ENCODE results near the gene LRRC8D.

DNA sequence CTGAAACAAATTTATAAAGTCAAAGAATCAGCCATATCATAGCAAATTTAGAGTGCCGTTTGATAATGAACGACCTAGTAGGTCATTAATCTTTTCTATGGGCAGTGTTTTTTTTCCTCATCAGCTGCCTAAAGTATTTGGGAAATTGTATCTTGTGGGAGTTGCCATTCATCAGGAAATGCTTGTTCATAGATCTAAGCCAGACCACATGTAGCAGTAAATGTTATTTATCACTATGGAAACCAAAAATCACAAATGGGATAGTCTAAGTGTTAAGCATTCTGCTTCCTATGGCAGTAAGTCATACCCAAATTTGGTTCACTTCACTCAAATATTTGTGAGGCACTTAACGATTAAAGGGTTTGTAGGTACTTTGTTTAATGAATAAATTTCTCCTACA, 52.9 kb downstream of the LRRC8D start:
- no peak for TF ChIP-seq PTRF (tag; IDR thresholded peaks at IDR 0.05)
- no peak for TF ChIP-seq SRSF1 (IDR thresholded peaks at IDR 0.05; ENCODE audit: low read depth, low read length)
- TF ChIP-seq, protein P1, sequence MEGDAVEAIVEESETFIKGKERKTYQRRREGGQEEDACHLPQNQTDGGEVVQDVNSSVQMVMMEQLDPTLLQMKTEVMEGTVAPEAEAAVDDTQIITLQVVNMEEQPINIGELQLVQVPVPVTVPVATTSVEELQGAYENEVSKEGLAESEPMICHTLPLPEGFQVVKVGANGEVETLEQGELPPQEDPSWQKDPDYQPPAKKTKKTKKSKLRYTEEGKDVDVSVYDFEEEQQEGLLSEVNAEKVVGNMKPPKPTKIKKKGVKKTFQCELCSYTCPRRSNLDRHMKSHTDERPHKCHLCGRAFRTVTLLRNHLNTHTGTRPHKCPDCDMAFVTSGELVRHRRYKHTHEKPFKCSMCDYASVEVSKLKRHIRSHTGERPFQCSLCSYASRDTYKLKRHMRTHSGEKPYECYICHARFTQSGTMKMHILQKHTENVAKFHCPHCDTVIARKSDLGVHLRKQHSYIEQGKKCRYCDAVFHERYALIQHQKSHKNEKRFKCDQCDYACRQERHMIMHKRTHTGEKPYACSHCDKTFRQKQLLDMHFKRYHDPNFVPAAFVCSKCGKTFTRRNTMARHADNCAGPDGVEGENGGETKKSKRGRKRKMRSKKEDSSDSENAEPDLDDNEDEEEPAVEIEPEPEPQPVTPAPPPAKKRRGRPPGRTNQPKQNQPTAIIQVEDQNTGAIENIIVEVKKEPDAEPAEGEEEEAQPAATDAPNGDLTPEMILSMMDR (IDR thresholded peaks at IDR 0.05 in 2 of 3, conservative IDR thresholded peaks at IDR 0.05 in 1 of 3; ENCODE audit: insufficient read depth in 2 of 3, low read depth in 1 of 3, low read length in 3 of 3): no peak
- no peak for TF ChIP-seq ZNF311 (CRISPR knock-in tag; IDR thresholded peaks at IDR 0.05)
- TF ChIP-seq CREM (IDR thresholded peaks at IDR 0.05; ENCODE audit: low read depth): no peak
- no peak for TF ChIP-seq TBL1XR1 (IDR thresholded peaks at IDR 0.05; ENCODE audit: low read length in 2 of 2)
- no peak for TF ChIP-seq RB1 (IDR thresholded peaks at IDR 0.05; ENCODE audit: low read depth)
- TF ChIP-seq SRSF3 (IDR thresholded peaks at IDR 0.05; ENCODE audit: insufficient read depth, low read length): no peak
- TF ChIP-seq, protein P2, sequence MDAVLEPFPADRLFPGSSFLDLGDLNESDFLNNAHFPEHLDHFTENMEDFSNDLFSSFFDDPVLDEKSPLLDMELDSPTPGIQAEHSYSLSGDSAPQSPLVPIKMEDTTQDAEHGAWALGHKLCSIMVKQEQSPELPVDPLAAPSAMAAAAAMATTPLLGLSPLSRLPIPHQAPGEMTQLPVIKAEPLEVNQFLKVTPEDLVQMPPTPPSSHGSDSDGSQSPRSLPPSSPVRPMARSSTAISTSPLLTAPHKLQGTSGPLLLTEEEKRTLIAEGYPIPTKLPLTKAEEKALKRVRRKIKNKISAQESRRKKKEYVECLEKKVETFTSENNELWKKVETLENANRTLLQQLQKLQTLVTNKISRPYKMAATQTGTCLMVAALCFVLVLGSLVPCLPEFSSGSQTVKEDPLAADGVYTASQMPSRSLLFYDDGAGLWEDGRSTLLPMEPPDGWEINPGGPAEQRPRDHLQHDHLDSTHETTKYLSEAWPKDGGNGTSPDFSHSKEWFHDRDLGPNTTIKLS (IDR thresholded peaks at IDR 0.05; ENCODE audit: borderline replicate concordance, low read depth): no peak
- TF ChIP-seq CBX3 (IDR thresholded peaks at IDR 0.05; ENCODE audit: borderline replicate concordance in 1 of 2, low read length in 2 of 2): no peak
- no peak for TF ChIP-seq CEBPB (tag; IDR thresholded peaks at IDR 0.05)
- TF ChIP-seq MIER1 (IDR thresholded peaks at IDR 0.05; ENCODE audit: low read depth): no peak
- TF ChIP-seq, protein P3, sequence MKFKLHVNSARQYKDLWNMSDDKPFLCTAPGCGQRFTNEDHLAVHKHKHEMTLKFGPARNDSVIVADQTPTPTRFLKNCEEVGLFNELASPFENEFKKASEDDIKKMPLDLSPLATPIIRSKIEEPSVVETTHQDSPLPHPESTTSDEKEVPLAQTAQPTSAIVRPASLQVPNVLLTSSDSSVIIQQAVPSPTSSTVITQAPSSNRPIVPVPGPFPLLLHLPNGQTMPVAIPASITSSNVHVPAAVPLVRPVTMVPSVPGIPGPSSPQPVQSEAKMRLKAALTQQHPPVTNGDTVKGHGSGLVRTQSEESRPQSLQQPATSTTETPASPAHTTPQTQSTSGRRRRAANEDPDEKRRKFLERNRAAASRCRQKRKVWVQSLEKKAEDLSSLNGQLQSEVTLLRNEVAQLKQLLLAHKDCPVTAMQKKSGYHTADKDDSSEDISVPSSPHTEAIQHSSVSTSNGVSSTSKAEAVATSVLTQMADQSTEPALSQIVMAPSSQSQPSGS (CRISPR knock-in tag; IDR thresholded peaks at IDR 0.05): no peak
- no peak for TF ChIP-seq HDAC1 (IDR thresholded peaks at IDR 0.05)
